Smooth muscle cell (in vitro differentiated cells): Measurements from ENCODE around the gene EPHB1. TPM values are rescaled to one million over a fixed set of nuclear protein-coding genes. Genes with fewer than 3 reads are reported as not detected.

Experiments used
- DNase-seq: peaks from one replicate; lab custom pipeline; 2025; ENCODE audit not compliant: unreplicated experiment; lab: John Stamatoyannopoulos, UW
- H2AFZ ChIP-seq: fragments of 200-600 bp; sonication (generic); 2 replicates; pipeline ENCODE4 v1.6.0; 2016; ENCODE audit warnings: antibody characterized with exemption, low read depth, mild to moderate bottlenecking
- H3F3A ChIP-seq: fragments of 200-600 bp; sonication (generic); 2 replicates; pipeline ENCODE4 v1.6.0; 2017; ENCODE audit warnings: antibody characterized with exemption, low read depth
- H3K27ac ChIP-seq: fragments of 200-600 bp; sonication (generic); 2 replicates; pipeline ENCODE4 v1.5.1; 2016; ENCODE audit warnings: low read depth, mild to moderate bottlenecking
- H3K27me3 ChIP-seq: fragments of 200-600 bp; sonication (generic); 2 replicates; pipeline ENCODE4 v1.6.1; 2016; ENCODE audit warnings: low read depth, mild to moderate bottlenecking
- H3K36me3 ChIP-seq: fragments of 200-600 bp; sonication (generic); 2 replicates; pipeline ENCODE4 v1.5.1; 2016; ENCODE audit warnings: low read depth
- H3K4me1 ChIP-seq: fragments of 200-600 bp; sonication (generic); 2 replicates; pipeline ENCODE4 v1.5.1; 2016; ENCODE audit warnings: low read depth
- H3K4me2 ChIP-seq: fragments of 200-600 bp; sonication (generic); 2 replicates; pipeline ENCODE4 v1.6.0; 2016; ENCODE audit warnings: mild to moderate bottlenecking
- H3K4me3 ChIP-seq: fragments of 200-600 bp; sonication (generic); 2 replicates; pipeline ENCODE4 v1.5.1; 2016; ENCODE audit warnings: mild to moderate bottlenecking
- H3K79me2 ChIP-seq: fragments of 200-600 bp; sonication (generic); 2 replicates; pipeline ENCODE4 v1.6.0; 2016; ENCODE audit warnings: low read depth, mild to moderate bottlenecking
- H3K9ac ChIP-seq: fragments of 200-600 bp; sonication (generic); 2 replicates; pipeline ENCODE4 v1.6.0; 2016; ENCODE audit warnings: low read depth
- H3K9me3 ChIP-seq: fragments of 200-600 bp; sonication (generic); replicated peaks from 2 replicates; pipeline ENCODE4 v1.5.1; 2016; ENCODE audit warnings: low read depth
- H4K20me1 ChIP-seq: fragments of 200-600 bp; sonication (generic); 2 replicates; pipeline ENCODE4 v1.6.0; 2016; ENCODE audit warnings: low read depth
- WGBS: methylation state at CpG from one replicate; pipeline ENCODE4 v1.1.7; 2016; ENCODE audit warnings: low lambda C conversion rate; 5-methylcytosine and 5-hydroxymethylcytosine counted together
- polyA plus RNA-seq: library from polyadenylated mRNA; unstranded; fragments of >200 nt; fragmentation: Nextera tagmentation; extraction: Ambion mirVana; gene quantifications from 2 replicates; pipeline ENCODE4 v1.2.1, GENCODE V29; 2016
- total RNA-seq: library from RNA; depleted of rRNA; stranded (reverse); fragments of >200 nt; gene quantifications from 2 replicates; pipeline ENCODE4 v1.2.3, GENCODE V29; 2014
- TF ChIP-seq, protein P1 (sequence below): fragments of 200-600 bp; sonication (generic); IDR thresholded peaks from 2 replicates; pipeline ENCODE4 v1.5.1; 2017; ENCODE audit warnings: borderline replicate concordance, mild to moderate bottlenecking, antibody characterized with exemption; ENCODE audit not compliant: insufficient read depth, poor library complexity, severe bottlenecking

EPHB1 gene
- total and polyA plus RNA-seq, 2 experiments from 2014 or later, result 2.5 to 2.6 TPM

DNA sequence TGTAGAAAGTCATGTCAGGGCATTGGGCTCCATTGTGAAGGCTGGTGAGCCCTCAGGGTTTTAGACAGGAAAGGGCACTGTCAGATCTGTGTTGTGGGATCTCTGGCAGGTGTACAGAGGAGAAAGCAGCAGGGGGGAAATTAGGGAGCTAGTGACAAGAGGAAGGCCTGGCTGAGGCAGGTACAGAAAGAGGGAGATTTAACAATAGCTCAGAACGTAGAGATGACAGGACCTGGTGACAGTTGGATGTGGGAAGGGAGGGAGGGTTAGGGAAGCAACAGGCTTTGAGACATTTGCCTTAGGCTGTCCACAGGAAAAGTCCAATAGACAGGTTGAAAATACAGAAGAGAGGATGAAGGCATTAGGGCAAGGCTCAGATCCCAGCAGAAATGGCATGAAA is 288.1 kb downstream of the EPHB1 start:
- WGBS, result 90% methylated on average over 1 of the region's 1 CpG

DNA sequence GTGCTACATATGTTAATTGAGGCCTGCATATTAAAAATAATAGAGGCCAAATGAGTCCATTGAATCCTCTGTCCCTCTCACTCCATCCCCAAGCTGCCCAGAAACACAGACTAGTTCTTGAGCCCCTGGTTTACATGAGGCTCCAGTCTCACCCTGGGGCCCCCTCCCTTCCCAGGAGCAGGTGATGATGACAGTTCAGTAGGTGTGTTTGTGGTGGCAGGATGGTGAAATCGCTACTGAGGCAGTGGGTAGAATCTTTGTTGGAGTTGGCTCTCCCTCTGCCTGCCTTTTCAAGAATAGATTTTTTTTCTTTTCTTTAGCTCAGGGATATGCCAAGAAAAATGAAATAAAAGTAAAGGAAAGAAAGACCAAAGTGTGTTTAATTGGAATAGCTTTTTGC is 288.7 kb downstream of the EPHB1 start:
- TF ChIP-seq, protein P1, sequence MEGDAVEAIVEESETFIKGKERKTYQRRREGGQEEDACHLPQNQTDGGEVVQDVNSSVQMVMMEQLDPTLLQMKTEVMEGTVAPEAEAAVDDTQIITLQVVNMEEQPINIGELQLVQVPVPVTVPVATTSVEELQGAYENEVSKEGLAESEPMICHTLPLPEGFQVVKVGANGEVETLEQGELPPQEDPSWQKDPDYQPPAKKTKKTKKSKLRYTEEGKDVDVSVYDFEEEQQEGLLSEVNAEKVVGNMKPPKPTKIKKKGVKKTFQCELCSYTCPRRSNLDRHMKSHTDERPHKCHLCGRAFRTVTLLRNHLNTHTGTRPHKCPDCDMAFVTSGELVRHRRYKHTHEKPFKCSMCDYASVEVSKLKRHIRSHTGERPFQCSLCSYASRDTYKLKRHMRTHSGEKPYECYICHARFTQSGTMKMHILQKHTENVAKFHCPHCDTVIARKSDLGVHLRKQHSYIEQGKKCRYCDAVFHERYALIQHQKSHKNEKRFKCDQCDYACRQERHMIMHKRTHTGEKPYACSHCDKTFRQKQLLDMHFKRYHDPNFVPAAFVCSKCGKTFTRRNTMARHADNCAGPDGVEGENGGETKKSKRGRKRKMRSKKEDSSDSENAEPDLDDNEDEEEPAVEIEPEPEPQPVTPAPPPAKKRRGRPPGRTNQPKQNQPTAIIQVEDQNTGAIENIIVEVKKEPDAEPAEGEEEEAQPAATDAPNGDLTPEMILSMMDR, result no peak
- Histone ChIP-seq H3K4me3 (no peak overlapping the region), H3K79me2 (no peaks in the 10 kb centered on the region), H3K4me2 (no peak overlapping the region), H2AFZ (no peak overlapping the region), H3F3A (no peaks in the 10 kb centered on the region), H3K27ac (no peak overlapping the region), H3K4me1 (no peaks in the 10 kb centered on the region), H3K9ac (no peak overlapping the region), H3K9me3 (no peaks in the 10 kb centered on the region), H3K36me3 (no peaks in the 10 kb centered on the region), H4K20me1 (no peaks in the 10 kb centered on the region), H3K27me3 (no peaks in the 10 kb centered on the region)
- no peak for DNase-seq
- 85% methylated on average over 1 of the region's 1 CpG for WGBS

More for the DNA sequence above, 288.1 kb downstream of the EPHB1 start:
- TF ChIP-seq, protein P1, result no peak
- H3F3A ChIP-seq, result no peaks in the 10 kb centered on the region
- no peak for DNase-seq
- H3K4me3 ChIP-seq, result no peak overlapping the region
- H3K9ac ChIP-seq, result no peak overlapping the region
- H4K20me1 ChIP-seq, result no peaks in the 10 kb centered on the region
- H3K27ac ChIP-seq, result no peak overlapping the region
- no peaks in the 10 kb centered on the region for H3K79me2 ChIP-seq
- H3K27me3 ChIP-seq, result no peaks in the 10 kb centered on the region
- no peak overlapping the region for H3K4me2 ChIP-seq
- no peaks in the 10 kb centered on the region for H3K4me1 ChIP-seq
- no peaks in the 10 kb centered on the region for H3K9me3 ChIP-seq
- H2AFZ ChIP-seq, result no peak overlapping the region
- H3K36me3 ChIP-seq, result no peaks in the 10 kb centered on the region

DNA sequence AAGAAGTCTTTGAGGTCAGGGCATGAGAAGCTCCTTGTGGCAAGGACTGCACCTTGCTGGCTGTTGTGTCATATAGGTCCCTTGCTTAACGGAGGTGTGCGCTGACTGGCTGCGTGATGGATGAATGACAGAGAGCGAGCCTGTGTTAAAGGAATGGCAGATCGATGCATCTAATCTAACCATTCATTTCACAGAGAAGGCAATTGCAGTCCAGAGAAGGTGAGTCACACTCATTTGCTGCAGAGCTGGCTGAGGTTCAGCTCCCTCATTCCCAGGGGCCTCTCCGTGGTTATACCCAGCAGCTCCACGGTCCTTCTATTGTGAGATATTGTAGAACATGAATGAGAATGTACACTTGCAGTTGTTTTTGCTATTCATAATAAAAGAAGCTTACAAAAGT is 289.3 kb downstream of the EPHB1 start:
- Histone ChIP-seq H3K4me2 (no peak overlapping the region), H3K79me2 (no peaks in the 10 kb centered on the region), H3K9ac (no peak overlapping the region), H3K4me3 (no peak overlapping the region), H3K9me3 (no peaks in the 10 kb centered on the region), H3F3A (no peaks in the 10 kb centered on the region), H3K36me3 (no peaks in the 10 kb centered on the region), H3K27me3 (no peaks in the 10 kb centered on the region), H2AFZ (no peak overlapping the region), H3K27ac (no peak overlapping the region), H4K20me1 (no peaks in the 10 kb centered on the region), H3K4me1 (no peaks in the 10 kb centered on the region)
- 68% methylated on average over 7 of the region's 7 CpGs for WGBS
- TF ChIP-seq, protein P1, result no peak
- no peak for DNase-seq

GRCh38 chr3:135084976-135085375 is 289.9 kb downstream of the EPHB1 start:
- no peak overlapping the region for H3K4me3 ChIP-seq
- 84% methylated on average over 3 of the region's 3 CpGs for WGBS

More at GRCh38 chr3:135084976-135085375, 289.9 kb downstream of the EPHB1 start:
- Histone ChIP-seq H3K4me1 (no peaks in the 10 kb centered on the region), H3K9me3 (no peaks in the 10 kb centered on the region), H3F3A (no peaks in the 10 kb centered on the region), H3K9ac (no peak overlapping the region), H3K79me2 (no peaks in the 10 kb centered on the region), H3K4me2 (no peak overlapping the region), H2AFZ (no peak overlapping the region), H3K27me3 (no peaks in the 10 kb centered on the region), H3K27ac (no peak overlapping the region), H4K20me1 (no peaks in the 10 kb centered on the region), H3K36me3 (no peaks in the 10 kb centered on the region)
- DNase-seq, result no peak
- TF ChIP-seq, protein P1, result no peak
